Inflammatory macrophage treated with lipopolysaccharide for 4 hours (primary cell): ENCODE data around the gene TREML1.
"Not testable (repeated sequence)": the region's sequence is repeated elsewhere in the genome, so short reads cannot be mapped to it uniquely, and the experiment has no call there.

Source experiments
- DNase-seq: peaks from one replicate; pipeline ENCODE4 v3.0.0-alpha.2; 2020

TREML1 gene

GRCh38 chr6:41153992-41154625 is at the start of gene TREML1:
Gene TREML1 (minus strand): TSS chr6:41154347. CDS start chr6:41154288, 59 bp downstream.
- DNase-seq, result no peak

GRCh38 chr6:41201764-41202173 is 47.6 kb upstream of the TREML1 start:
- no peak for DNase-seq

- no peak for DNase-seq
Measured at GRCh38 chr6:41200901-41201763, 47.0 kb upstream of the TREML1 start, which contains the start of gene TREML2. Gene TREML2 (minus strand): TSS chr6:41201149. CDS start chr6:41201008, 141 bp downstream.

- DNase-seq, result peak; percentile 76
Measured at GRCh38 chr6:41200296-41200900, 46.3 kb upstream of the TREML1 start.

- no peak for DNase-seq
Measured at GRCh38 chr6:41199552-41200246, 45.6 kb upstream of the TREML1 start.

- peak; percentile 48 for DNase-seq
Measured at GRCh38 chr6:41197234-41197633, 43.1 kb upstream of the TREML1 start.

GRCh38 chr6:41194386-41194785 is 40.2 kb upstream of the TREML1 start:
- DNase-seq, result no peak

- DNase-seq, result no peak
Measured at GRCh38 chr6:41193884-41194283, 39.7 kb upstream of the TREML1 start.

- DNase-seq, result no peak
Measured at GRCh38 chr6:41193171-41193734, 39.1 kb upstream of the TREML1 start.

GRCh38 chr6:41191569-41191968 is 37.4 kb upstream of the TREML1 start:
- peak; percentile 30 for DNase-seq

GRCh38 chr6:41190791-41191190 is 36.6 kb upstream of the TREML1 start:
- no peak for DNase-seq

GRCh38 chr6:41189967-41190366 is 35.8 kb upstream of the TREML1 start:
- DNase-seq, result no peak

- not testable (repeated sequence) for DNase-seq
Measured at GRCh38 chr6:41189046-41189445, 34.9 kb upstream of the TREML1 start.

GRCh38 chr6:41187924-41188886 is 34.1 kb upstream of the TREML1 start:
- no peak for DNase-seq

- DNase-seq, result peak; percentile 60
Measured at GRCh38 chr6:41186031-41186562, 31.9 kb upstream of the TREML1 start.

GRCh38 chr6:41184761-41185160 is 30.6 kb upstream of the TREML1 start:
- no peak for DNase-seq

- peak; percentile 98 for DNase-seq
Measured at GRCh38 chr6:41182069-41183034, 28.2 kb upstream of the TREML1 start.

- DNase-seq, result no peak
Measured at GRCh38 chr6:41181566-41181965, 27.4 kb upstream of the TREML1 start.

- no peak for DNase-seq
Measured at GRCh38 chr6:41179163-41179562, 25.0 kb upstream of the TREML1 start.

- DNase-seq, result no peak
Measured at GRCh38 chr6:41177695-41178094, 23.5 kb upstream of the TREML1 start.
